ENCODE measurements around the gene CLCNKB. TPM values are rescaled to one million over a fixed set of nuclear protein-coding genes. Genes with fewer than 3 reads are reported as not detected.

CLCNKB gene
- total RNA-seq, 1 donor from 2014 or later: 3.0 TPM

- H3K27ac Mint-ChIP-seq: no peak overlapping the region
- peaks cover 8% of the 10 kb centered on the region for H3K27me3 Mint-ChIP-seq (ENCODE audit: low read depth)
- peaks cover 15% of the 10 kb centered on the region for H3K4me1 Mint-ChIP-seq
- DNase-seq (ENCODE audit: low spot score in 2 of 2, unreplicated experiment in 2 of 2): no peak
- H3K9me3 Mint-ChIP-seq: no peaks in the 10 kb centered on the region
- H3K36me3 Mint-ChIP-seq: no peaks in the 10 kb centered on the region
- H3K4me3 Mint-ChIP-seq: no peak overlapping the region
- TF ChIP-seq CTCF (IDR thresholded peaks at IDR 0.05; ENCODE audit: unreplicated experiment): no peak
These were observed 32.7 kb downstream of the CLCNKB start for GRCh38 chr1:16076031-16076864.

GRCh38 chr1:16076865-16077238 is 33.3 kb downstream of the CLCNKB start:
- Mint-ChIP-seq H3K27me3 (ENCODE audit: low read depth) (peaks cover 8% of the 10 kb centered on the region), H3K27ac (no peak overlapping the region), H3K4me1 (peaks cover 15% of the 10 kb centered on the region), H3K9me3 (no peaks in the 10 kb centered on the region), H3K4me3 (no peak overlapping the region), H3K36me3 (no peaks in the 10 kb centered on the region)
- no peak for TF ChIP-seq CTCF (IDR thresholded peaks at IDR 0.05; ENCODE audit: unreplicated experiment)
- DNase-seq (ENCODE audit: low spot score in 2 of 2, unreplicated experiment in 2 of 2): no peak

- H3K27ac Mint-ChIP-seq: peak overlapping the region; percentile 51
- H3K36me3 Mint-ChIP-seq: no peaks in the 10 kb centered on the region
- peaks cover 15% of the 10 kb centered on the region for H3K4me1 Mint-ChIP-seq
- no peaks in the 10 kb centered on the region for H3K9me3 Mint-ChIP-seq
- H3K4me3 Mint-ChIP-seq: no peak overlapping the region
- no peak for DNase-seq (ENCODE audit: low spot score in 2 of 2, unreplicated experiment in 2 of 2)
- peaks cover 8% of the 10 kb centered on the region for H3K27me3 Mint-ChIP-seq (ENCODE audit: low read depth)
- no peak for TF ChIP-seq CTCF (IDR thresholded peaks at IDR 0.05; ENCODE audit: unreplicated experiment)
These were observed 34.0 kb downstream of the CLCNKB start for GRCh38 chr1:16077406-16078245.

- H3K4me3 Mint-ChIP-seq: no peak overlapping the region
- peak; percentile 77 for TF ChIP-seq CTCF (IDR thresholded peaks at IDR 0.05; ENCODE audit: unreplicated experiment)
- H3K27me3 Mint-ChIP-seq (ENCODE audit: low read depth): peaks cover 4% of the 10 kb centered on the region
- no peaks in the 10 kb centered on the region for H3K36me3 Mint-ChIP-seq
- peak overlapping the region; percentile 64 for H3K27ac Mint-ChIP-seq
- DNase-seq (ENCODE audit: low spot score in 2 of 2, unreplicated experiment in 2 of 2): peak; percentile 58 to 88
- peaks cover 11% of the 10 kb centered on the region for H3K4me1 Mint-ChIP-seq
- H3K9me3 Mint-ChIP-seq: no peaks in the 10 kb centered on the region
These were observed 35.5 kb downstream of the CLCNKB start for GRCh38 chr1:16078925-16079656.

- H3K27ac Mint-ChIP-seq: no peak overlapping the region
- H3K4me1 Mint-ChIP-seq: peaks cover 9% of the 10 kb centered on the region
- DNase-seq (ENCODE audit: low spot score in 2 of 2, unreplicated experiment in 2 of 2): no peak
- H3K36me3 Mint-ChIP-seq: no peaks in the 10 kb centered on the region
- H3K27me3 Mint-ChIP-seq (ENCODE audit: low read depth): no peaks in the 10 kb centered on the region
- no peak for TF ChIP-seq CTCF (IDR thresholded peaks at IDR 0.05; ENCODE audit: unreplicated experiment)
- no peaks in the 10 kb centered on the region for H3K9me3 Mint-ChIP-seq
- H3K4me3 Mint-ChIP-seq: no peak overlapping the region
These were observed 37.0 kb downstream of the CLCNKB start for GRCh38 chr1:16080422-16081150.

All from mesothelial cell of epicardium (in vitro differentiated cells).